HL-60/S4 treated with retinoic acid at 250 ng/mL for 4 days and 3 days (cell line): ENCODE data around the gene AMN1.

Experiments
- in situ Hi-C: fragments of 300-500 bp; cut with MboI; formaldehyde crosslinking; loops from 2 replicates; pipeline ENCODE4 v1.7.0; 2022; ENCODE audit warnings: low sequenced_read_pairs

Gene AMN1

DNA sequence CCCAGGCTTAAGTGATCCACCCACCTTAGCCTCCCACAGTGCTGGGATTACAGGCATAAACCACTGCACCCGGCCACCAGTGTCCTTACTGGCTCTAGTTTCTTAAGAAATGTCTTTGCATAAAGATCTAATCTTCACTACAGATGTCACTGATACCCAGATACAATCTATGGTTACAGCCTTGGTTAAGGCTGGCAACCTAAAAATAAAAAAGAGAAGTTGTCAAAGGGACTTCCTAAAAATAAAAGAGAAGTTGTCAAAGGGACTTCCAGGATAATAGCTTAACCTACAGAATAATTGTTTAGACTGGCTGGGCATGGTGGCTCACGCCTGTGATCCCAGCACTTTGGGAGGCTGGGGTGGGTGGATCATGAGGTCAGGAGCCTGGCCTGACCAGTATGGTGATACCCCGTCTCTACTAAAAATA, 41.7 kb downstream of the AMN1 start:
- in situ Hi-C loops, result loop anchor here (10.0 kb wide), 2 partner anchors 58 to 618 kb away; no protein-coding TSS in a partner anchor

DNA sequence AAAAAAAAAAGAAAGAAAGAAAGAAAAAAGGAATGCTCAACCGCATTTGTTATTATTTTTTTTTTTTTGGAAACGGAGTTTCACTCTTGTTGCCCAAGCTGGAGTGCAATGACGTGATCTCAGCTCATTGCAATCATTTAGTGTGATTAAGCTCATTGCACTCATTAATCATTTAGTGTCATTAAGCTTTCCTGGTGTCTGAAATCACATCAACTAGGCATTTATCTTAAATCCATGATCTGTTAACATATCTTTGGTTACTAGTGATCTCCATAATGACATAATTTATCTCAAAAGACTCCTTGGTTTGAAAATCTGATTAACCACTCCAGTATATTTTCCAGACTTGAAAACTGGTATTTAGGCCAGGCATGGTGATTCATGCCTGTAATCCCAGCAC, 43.0 kb downstream of the AMN1 start:
- in situ Hi-C loops, result loop anchor here (10.0 kb wide), 2 partner anchors 59 to 619 kb away; no protein-coding TSS in a partner anchor

DNA sequence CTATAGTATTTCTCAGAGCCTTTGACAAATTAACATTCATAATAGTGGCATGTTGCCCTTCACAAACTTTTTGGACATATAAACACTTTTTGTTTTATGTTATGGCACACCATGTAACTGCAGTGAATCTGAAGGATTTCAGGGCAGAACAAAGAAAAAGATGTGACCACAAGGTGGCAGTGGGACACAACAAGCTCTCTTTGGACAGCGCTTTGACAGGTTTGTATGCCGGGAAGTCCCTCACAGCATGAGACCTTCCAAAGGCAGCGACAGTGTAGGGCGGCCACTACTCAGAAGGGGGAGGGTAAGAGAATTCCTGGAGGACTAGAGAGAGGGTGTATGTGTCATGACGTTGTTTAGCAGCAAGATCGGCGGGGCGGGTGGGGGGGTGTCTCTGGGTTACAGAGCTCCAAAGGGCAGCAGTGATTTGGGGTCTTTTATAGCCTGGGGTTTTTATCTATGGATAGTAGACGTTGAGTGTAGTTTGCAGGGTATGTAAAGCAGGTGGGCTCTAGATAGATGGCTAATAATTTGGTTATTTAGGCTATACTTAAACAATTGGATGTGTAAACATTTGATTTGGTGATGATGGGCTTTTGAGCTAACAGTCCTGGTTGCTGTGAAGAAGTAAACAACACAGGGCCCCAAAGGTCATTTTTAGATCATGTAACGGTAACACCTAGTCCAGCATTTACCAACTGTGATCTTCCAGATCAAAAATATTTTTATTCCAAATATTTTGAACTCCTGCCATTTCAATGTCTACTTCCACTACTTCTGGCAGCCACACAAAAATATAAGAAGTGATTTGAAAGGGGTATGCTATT, 46.5 kb downstream of the AMN1 start:
- in situ Hi-C loops, result loop anchor here (10.0 kb wide), 2 partner anchors 62 to 622 kb away; no protein-coding TSS in a partner anchor

DNA sequence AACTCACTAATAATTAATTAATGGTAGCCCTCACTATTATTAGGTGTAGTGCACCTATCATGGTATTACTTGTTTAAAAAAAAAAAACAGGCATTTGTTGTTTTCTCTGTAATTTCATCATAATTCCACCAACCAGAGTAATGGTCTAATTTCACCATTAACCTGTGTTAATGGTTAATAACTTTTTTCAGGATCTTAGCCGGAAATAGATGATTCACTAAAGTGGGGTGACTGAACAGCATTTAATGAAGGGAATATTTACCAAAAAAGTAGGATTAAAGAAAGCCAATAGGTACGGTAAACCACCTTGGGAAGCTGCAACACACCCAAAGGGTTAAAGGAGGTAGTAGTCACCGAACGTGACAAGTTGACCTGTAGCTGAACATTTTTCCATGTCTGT, 56.3 kb downstream of the AMN1 start:
- in situ Hi-C loops, result loop anchor here (25.0 kb wide), 1 partner anchor 990 kb away; no protein-coding TSS in a partner anchor

DNA sequence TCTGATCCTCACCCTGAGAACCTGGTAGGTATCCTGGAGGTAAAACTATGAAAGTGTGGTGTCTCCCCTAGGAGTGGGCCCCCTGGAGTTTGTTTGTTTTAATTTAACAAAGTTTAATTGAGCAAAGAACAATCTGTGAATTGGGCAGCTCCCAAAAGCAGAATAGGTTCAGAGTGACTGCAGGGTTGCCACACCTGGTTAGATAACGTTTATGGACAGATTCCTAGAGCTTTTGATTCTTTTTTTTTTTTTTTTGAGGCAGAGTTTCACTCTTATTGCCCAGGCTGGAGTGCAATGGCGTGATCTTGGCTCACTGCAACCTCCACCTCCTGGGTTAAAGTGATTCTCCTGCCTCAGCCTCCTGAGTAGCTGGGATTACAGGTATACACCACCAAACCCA, 59.2 kb downstream of the AMN1 start:
- in situ Hi-C loops, result loop anchor here (25.0 kb wide), 1 partner anchor 993 kb away; no protein-coding TSS in a partner anchor

DNA sequence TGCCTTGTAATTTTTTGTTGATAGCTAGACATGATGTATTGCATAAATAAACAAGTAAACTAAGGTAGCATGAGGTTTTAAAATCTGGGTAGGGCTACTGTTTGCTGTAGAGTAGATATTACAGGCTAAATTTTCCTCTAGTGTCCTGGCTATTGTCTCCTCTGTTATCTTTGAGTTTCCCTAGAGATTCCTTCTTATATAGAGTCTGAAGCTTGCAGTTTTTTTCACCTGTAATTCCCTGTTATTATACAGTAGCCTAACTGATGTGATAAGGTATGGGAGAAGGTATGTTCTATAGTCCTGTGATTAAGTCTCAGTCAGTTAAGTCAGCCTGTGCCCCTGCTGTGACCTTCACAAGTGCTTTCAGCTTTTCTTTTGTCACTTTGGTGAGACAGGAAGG, 59.8 kb downstream of the AMN1 start:
- in situ Hi-C loops, result loop anchor here (25.0 kb wide), 1 partner anchor 993 kb away; no protein-coding TSS in a partner anchor

DNA sequence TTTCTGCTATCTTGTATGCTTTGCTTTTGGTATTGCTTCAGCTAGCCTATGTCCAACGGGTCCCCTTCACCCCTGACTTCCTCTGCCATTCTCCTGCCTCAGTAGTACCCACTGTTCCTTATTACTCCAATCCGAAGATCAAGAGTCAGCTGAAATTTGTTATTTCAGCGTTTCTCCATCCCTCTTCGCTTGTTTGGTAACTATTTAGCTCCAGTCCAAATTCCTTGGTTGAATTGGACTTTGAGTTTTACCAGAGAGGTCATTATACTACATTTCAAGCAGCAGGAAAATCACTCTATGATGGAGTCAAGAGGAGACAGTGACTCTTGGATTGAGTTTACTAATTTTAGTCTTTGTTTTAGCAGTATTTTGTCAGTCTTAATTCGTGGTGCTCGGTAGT, 64.8 kb downstream of the AMN1 start:
- in situ Hi-C loops, result loop anchor here (25.0 kb wide), 1 partner anchor 998 kb away; no protein-coding TSS in a partner anchor

DNA sequence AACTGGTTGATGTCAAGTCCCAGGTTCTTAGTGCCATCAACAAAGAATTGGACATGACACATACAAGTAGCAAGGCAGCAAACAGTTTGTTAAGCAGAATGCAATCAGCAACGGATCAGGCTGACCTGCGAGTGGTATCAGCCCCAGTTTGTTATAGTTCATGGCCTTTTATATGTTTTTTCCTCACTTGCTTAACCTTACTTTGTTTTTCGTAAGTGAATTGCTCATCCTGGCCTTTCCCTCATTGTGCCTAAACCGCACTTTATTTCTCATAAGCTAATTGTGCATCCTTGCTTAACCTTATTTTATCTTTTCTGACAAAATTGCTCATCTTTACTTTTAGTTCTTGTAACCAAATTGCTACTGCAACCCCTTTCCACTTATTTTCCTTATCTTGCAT, 65.2 kb downstream of the AMN1 start:
- in situ Hi-C loops, result loop anchor here (25.0 kb wide), 1 partner anchor 999 kb away; no protein-coding TSS in a partner anchor

DNA sequence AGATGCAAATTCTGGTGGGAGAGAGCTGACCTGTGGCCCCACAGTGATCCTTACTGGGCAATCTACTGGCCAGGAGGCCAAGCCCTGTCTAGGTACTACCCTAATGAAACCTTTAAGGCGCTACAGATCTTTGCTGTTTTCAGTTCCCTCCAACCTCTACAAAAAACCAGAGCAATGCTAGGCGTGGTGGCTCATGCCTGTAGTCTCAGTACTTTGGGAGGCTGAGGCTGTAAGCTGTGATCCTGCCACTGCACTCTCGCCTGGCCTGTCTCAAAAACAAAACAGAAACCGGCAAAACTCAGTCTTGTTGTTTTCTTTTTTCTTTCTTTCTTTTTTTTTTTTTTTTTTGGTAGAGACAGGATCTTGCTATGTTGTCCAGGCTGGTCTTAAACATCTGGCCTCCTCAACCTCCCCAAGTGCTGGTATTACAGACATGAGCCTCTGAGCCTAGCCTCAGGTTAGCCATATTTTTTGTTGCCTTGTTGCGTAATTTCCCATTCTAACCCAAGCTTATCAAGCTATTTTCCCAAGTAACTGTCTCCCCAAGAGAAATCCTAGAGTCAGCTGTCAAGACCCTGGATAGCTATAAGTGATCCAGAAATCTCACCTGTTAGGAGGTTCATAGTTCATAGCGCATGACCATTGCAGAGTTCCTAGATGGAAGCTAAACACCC, 66.5 kb downstream of the AMN1 start:
- in situ Hi-C loops, result loop anchor here (25.0 kb wide), 1 partner anchor 1000 kb away; no protein-coding TSS in a partner anchor

DNA sequence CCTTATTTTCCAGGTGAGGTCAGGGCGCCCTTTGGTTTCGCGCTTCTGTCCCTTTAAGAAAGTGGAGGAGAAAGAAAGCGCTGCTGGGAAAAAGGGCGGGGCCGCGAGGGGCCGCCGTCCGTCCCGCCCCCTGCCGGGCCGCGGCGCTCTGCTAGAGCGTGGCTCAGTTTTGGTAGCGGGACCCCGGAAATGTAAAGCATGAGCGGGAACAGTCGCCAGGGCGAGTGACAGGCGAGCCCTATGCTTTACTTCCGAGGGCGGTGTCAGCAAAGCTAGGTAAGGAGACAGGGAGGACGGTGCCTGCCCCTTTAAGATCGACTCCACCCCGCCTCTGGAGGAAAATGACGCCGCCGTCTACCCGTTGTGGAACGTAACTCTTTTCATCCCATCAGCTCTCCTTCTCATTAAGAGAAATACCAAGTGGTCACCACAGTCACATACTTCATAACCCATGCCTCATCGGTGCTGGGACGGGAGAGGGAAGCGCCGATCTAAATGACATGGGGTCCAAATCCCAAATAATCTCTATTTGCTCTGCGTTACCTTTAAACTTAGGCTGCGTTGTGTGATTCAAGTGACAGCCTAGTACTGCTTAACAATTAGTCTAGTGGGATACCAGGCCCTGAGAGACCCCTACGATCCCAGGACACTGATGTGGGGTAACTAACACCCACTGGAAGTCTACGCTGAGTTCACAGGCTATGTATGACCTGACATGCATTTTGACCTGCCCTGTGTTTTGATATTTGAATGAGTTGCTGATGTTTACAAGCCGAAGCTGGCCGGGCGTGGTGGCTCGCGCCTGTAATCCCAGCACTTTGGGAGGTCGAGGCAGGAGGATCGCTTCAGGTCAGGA, 69.5 kb downstream of the AMN1 start, which contains the start of gene ETFBKMT:
ETFBKMT (plus strand) TSS at position 602 of the 856 bp plus-strand sequence. CDS start 2,266 bp downstream, outside the sequence.
- in situ Hi-C loops, result loop anchor here (10.0 to 25.0 kb wide), 2 partner anchors 645 to 1003 kb away; no protein-coding TSS in a partner anchor

DNA sequence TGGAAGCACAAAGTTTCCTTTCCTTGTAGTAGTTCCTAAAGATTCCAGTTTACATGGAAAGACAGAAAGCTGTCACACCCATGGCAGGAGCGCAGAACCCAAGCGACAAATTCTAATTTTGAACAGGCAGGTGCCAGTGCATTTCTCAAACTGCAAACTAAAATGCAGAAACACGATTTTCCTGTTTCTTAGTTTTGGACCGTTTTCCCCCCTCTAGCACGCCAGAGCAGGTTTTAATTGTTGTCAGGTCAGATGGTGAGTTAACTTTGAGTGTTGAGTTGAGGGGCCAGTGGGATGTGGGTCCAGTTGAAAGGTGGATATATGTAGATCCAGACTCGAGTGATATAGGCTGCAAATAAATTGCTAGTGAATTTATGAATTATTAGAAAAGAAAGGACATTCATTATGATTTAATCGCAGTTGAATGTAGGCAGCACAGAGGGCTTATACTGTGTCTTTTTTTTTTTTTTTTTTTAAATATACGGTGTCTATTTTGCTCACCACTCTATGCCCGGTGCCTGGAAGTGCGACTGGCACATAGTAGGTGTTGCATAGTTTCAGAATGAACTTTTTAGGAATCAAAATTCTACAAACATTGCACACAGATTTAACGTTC, 70.2 kb downstream of the AMN1 start:
- in situ Hi-C loops, result loop anchor here (10.0 to 25.0 kb wide), 2 partner anchors 646 to 1004 kb away; no protein-coding TSS in a partner anchor

DNA sequence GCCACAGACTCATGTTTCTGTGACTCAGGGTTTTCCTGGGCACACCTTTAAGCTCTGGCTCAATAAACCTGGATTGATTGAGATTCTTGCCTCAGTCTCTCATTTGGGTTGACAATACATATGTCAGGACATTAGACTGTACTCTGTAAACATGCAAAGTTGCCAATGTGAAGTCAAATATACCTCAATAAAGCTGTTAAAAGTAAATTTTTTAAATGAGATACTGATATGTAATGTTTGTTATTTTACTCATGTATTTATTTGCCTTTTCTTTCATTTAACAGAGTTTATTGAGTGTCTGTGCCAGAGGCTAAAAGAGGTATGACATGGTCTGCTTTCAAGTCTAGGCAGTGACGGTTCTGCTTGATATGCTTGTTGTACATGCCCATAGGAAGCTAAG, 73.0 kb downstream of the AMN1 start:
- in situ Hi-C loops, result loop anchor here (10.0 to 25.0 kb wide), 2 partner anchors 649 to 1007 kb away; no protein-coding TSS in a partner anchor

DNA sequence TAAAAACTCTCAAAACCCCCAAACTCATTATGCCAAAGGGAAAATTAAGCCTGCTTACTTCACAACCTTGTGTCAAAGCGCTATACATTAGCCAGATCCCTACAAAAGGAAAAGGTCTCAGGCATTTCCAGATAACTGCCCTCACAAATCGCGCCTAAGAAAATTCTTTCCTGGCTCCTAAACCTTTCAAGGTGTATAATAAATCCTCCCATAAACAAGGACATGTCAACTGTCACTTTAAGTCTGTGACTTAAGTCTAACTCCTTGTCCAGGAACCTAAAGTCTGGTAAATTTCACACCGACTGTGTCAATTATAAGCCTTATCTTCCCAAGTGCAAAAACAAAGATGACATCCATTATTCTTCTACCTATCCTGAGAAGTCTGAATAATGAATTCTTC, 73.6 kb downstream of the AMN1 start:
- in situ Hi-C loops, result loop anchor here (10.0 to 25.0 kb wide), 2 partner anchors 650 to 1007 kb away; no protein-coding TSS in a partner anchor

DNA sequence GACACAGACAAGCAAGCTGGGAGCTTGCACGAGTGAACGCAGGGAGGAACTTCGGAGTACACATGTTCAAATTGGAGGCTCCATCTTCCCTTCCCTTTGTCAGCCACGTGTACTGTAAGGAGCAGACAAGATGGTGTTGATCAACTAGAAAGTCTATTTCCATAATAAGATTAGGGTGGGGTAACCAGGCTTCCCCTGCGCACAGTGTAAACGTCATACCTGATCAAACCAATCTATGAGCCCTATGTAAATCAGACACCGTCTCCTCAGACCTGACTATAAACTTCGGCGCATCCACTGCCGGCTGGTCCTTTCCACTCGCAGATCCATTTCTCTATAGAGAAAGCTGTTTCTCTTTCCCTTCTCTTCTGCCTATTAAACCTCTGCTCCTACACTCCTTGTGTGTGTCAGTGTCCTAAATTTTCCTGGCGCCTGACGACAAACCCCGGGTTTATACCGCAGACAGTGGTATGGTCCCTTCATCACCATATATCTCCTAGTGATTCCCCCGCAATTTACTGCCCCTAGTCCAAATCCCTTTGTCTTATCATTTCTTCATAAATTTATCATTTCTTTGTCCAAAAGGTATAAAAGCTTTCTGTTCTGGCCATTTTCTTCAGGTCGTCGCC, 76.8 kb downstream of the AMN1 start:
- in situ Hi-C loops, result loop anchor here (10.0 to 25.0 kb wide), 2 partner anchors 653 to 1010 kb away; no protein-coding TSS in a partner anchor

DNA sequence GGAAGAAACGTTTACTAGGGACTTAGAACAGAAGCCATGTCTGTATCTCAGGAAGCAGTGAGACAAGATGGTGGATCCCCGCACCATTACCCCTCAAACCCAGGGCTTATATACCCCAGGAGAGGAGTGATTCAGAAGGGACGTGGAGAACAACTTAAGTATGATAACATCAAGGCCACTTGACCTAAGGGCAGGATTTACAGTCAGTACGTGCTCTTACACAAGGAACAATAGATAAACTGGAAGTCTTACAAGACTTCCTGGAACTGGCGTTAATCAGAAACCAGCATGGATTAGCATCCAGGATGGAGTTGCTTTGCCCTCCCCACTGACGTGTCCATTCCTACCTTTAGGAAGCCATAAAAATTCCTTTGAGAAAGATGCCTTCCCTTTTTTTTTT, 77.9 kb downstream of the AMN1 start:
- in situ Hi-C loops, result loop anchor here (10.0 to 25.0 kb wide), 2 partner anchors 654 to 1011 kb away; no protein-coding TSS in a partner anchor

DNA sequence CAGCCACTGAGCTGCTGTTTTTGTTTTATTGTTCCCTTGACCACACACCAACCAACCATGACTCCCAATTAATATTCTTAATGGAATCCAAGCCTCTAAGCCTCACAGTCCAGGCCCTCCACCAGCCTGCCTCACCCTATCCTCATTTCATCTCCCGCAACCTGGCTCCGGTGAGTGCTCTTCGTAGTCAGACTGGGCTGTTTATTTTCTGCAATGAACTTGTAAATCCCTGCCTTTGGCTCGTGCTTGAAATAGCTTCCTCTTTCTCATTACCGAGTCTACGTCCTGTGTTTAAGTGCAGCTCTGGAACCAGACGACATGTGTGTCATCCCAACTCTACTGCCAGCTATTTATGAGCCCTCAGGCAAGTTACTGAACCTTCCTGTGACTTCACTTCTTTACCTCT, 81.7 kb downstream of the AMN1 start:
- in situ Hi-C loops, result loop anchor here (25.0 kb wide), 1 partner anchor 360 kb away; no protein-coding TSS in a partner anchor

DNA sequence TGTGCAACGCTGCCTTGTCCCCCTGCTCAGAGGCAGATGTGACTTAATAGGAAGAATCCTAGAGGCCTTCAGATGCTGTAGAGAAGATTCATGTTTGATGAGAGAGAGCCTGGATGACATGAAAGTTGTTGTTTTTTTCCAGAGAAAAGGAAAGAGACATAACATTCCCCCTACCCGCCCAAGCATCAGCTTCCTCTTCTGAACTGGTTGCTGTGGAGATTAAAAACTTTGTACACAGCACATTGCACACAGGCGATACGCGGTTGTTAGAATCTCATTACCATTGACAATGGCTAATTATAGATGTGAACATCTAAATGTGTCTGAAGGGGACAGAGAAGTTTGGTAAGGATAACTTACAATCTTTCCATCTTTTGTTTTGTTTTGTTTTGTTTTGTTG, 82.9 kb downstream of the AMN1 start:
- in situ Hi-C loops, result loop anchor here (25.0 kb wide), 1 partner anchor 359 kb away; no protein-coding TSS in a partner anchor

DNA sequence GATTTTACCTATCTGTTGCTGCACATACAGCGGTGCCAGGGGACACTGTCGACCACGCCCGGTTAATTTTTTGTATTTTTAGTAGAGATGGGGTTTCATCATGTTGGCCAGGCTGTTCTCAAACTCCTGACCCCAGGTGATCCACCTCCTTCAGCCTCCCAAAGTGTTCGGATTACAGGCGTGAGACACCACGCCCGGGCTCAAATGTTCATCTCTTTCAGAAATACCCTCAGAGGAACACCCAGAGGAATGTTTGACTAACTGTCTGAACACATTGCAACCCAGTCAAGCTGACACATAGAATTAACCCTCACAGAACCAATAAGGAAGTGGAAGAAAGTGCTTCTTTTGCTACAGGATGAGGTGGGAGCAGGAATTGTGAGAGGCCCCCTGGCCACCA, 84.3 kb downstream of the AMN1 start:
- in situ Hi-C loops, result loop anchor here (25.0 kb wide), 1 partner anchor 357 kb away; no protein-coding TSS in a partner anchor
